Neural cell (in vitro differentiated cells): ENCODE measurements around the gene GSG1L. TPM values are rescaled to one million over a fixed set of nuclear protein-coding genes. Genes with fewer than 3 reads are reported as not detected.

Source experiments
- H2AFZ ChIP-seq: fragments of 200-600, 300-800 bp; sonication (generic), shearing (Covaris generic); 2 replicates; pipeline ENCODE4 v1.6.0; 2014; ENCODE audit warnings: low read depth, mild to moderate bottlenecking, antibody characterized with exemption, low read length, moderate library complexity
- H3F3A ChIP-seq: fragments of 200-600 bp; shearing (Covaris generic); 2 replicates; pipeline ENCODE4 v1.6.1; 2016; ENCODE audit warnings: mild to moderate bottlenecking, moderate library complexity, mixed read lengths, antibody characterized with exemption, low read length; ENCODE audit not compliant: insufficient read depth, poor library complexity, severe bottlenecking
- H3K27ac ChIP-seq: fragments of 200-600, 300-800 bp; sonication (generic), shearing (Covaris generic); 2 replicates; pipeline ENCODE4 v1.5.1; 2014; ENCODE audit warnings: mild to moderate bottlenecking, low read length, moderate library complexity
- H3K27me3 ChIP-seq: fragments of 300-800, 200-600 bp; sonication (generic), shearing (Covaris generic); 2 replicates; pipeline ENCODE4 v1.6.0; 2014; ENCODE audit warnings: mild to moderate bottlenecking, low read depth, low read length, moderate library complexity; ENCODE audit not compliant: insufficient read depth
- H3K36me3 ChIP-seq: fragments of 300-800, 200-600 bp; sonication (generic), shearing (Covaris generic); 2 replicates; pipeline ENCODE4 v1.5.1; 2014; ENCODE audit warnings: mild to moderate bottlenecking, antibody characterized with exemption, low read length, moderate library complexity; ENCODE audit not compliant: insufficient read depth
- H3K4me2 ChIP-seq: fragments of 300-800, 200-600 bp; sonication (generic), shearing (Covaris generic); 2 replicates; pipeline ENCODE4 v1.6.0; 2014; ENCODE audit warnings: mild to moderate bottlenecking, low read length
- H3K4me3 ChIP-seq: fragments of 300-800, 200-600 bp; sonication (generic), shearing (Covaris generic); 2 replicates; pipeline ENCODE4 v1.5.1; 2014; ENCODE audit warnings: mild to moderate bottlenecking, low read length, moderate library complexity
- H3K79me2 ChIP-seq: fragments of 200-600 bp; shearing (Covaris generic); replicated peaks from 2 replicates; pipeline ENCODE4 v1.6.0; 2014; ENCODE audit warnings: mild to moderate bottlenecking, low read length, moderate library complexity; ENCODE audit not compliant: insufficient read depth
- H3K9ac ChIP-seq: fragments of 300-800, 200-600 bp; sonication (generic), shearing (Covaris generic); 2 replicates; pipeline ENCODE4 v1.6.1; 2016; ENCODE audit warnings: mild to moderate bottlenecking, low read length, mixed read lengths
- H3K9me2 ChIP-seq: fragments of 200-600 bp; shearing (Covaris generic); 2 replicates; pipeline ENCODE4 v1.6.1; 2016; ENCODE audit warnings: mild to moderate bottlenecking, low read length, mixed read lengths; ENCODE audit not compliant: insufficient read depth
- H3K9me3 ChIP-seq: fragments of 200-600, 300-800 bp; sonication (generic), shearing (Covaris generic); 2 replicates; pipeline ENCODE4 v1.6.1; 2016; ENCODE audit warnings: mild to moderate bottlenecking, mixed run types, low read length, moderate library complexity, mixed read lengths
- H4K20me1 ChIP-seq: fragments of 200-600 bp; shearing (Covaris generic); 2 replicates; pipeline ENCODE4 v1.6.1; 2016; ENCODE audit warnings: mild to moderate bottlenecking, mixed run types; ENCODE audit not compliant: insufficient read depth
- CTCF ChIP-seq: fragments of 450-650 bp; IDR thresholded peaks from 2 replicates; pipeline ENCODE4 v1.5.1; 2014; ENCODE audit warnings: antibody characterized with exemption, mild to moderate bottlenecking, moderate library complexity; ENCODE audit not compliant: poor library complexity, severe bottlenecking
- EP300 ChIP-seq: fragments of 450-650 bp; conservative IDR thresholded peaks from 2 replicates; pipeline ENCODE4 v1.6.1; 2014; ENCODE audit warnings: antibody characterized with exemption, mild to moderate bottlenecking, moderate library complexity; ENCODE audit not compliant: poor library complexity, severe bottlenecking
- EZH2 ChIP-seq: fragments of 200-600, 300-800 bp; shearing (Covaris generic), sonication (generic); IDR thresholded peaks from 2 replicates; pipeline ENCODE4 v1.6.1; 2014; ENCODE audit warnings: antibody characterized with exemption, low read length, borderline replicate concordance, mild to moderate bottlenecking; ENCODE audit not compliant: insufficient read depth, poor library complexity, severe bottlenecking
- MXI1 ChIP-seq: fragments of 450-650 bp; conservative IDR thresholded peaks from 2 replicates; pipeline ENCODE4 v1.6.1; 2014; ENCODE audit warnings: antibody characterized with exemption, mild to moderate bottlenecking; ENCODE audit not compliant: poor library complexity, severe bottlenecking
- POLR2AphosphoS5 ChIP-seq: IDR thresholded peaks from 2 replicates; pipeline ENCODE4 v1.6.1; 2012
- RAD21 ChIP-seq: fragments of 450-650 bp; conservative IDR thresholded peaks from 2 replicates; pipeline ENCODE4 v1.6.1; 2014; ENCODE audit warnings: antibody characterized with exemption, mild to moderate bottlenecking, moderate library complexity
- REST ChIP-seq: IDR thresholded peaks from 2 replicates; pipeline ENCODE4 v1.6.1; 2012; ENCODE audit warnings: borderline replicate concordance
- SMC3 ChIP-seq: fragments of 450-650 bp; conservative IDR thresholded peaks from 2 replicates; pipeline ENCODE4 v1.6.1; 2014; ENCODE audit warnings: antibody characterized with exemption, mild to moderate bottlenecking, moderate library complexity; ENCODE audit not compliant: poor library complexity
- TAF1 ChIP-seq: IDR thresholded peaks from 2 replicates; pipeline ENCODE4 v1.6.1; 2012; ENCODE audit warnings: low read depth
- polyA plus RNA-seq: library from polyadenylated mRNA; depleted of rRNA; stranded (reverse); fragments of >200 nt; gene quantifications from 2 replicates; pipeline ENCODE4 v1.2.3, GENCODE V29; 2014

The GSG1L gene
- polyA plus RNA-seq, 1 donor from 2014 or later, result 0.85 TPM

- no peak overlapping the region for H3K4me3 ChIP-seq
- no peak overlapping the region for H2AFZ ChIP-seq
- no peaks in the 10 kb centered on the region for H3F3A ChIP-seq
- H4K20me1 ChIP-seq, result no peaks in the 10 kb centered on the region
- TF ChIP-seq CTCF (no peak), EZH2 (no peak), EP300 (no peak), SMC3 (no peak), REST (no peak), MXI1 (no peak), TAF1 (no peak), POLR2AphosphoS5 (no peak)
- H3K9me3 ChIP-seq, result no peaks in the 10 kb centered on the region
- no peaks in the 10 kb centered on the region for H3K79me2 ChIP-seq
- no peaks in the 10 kb centered on the region for H3K27me3 ChIP-seq
- H3K9ac ChIP-seq, result no peak overlapping the region
- H3K4me2 ChIP-seq, result no peak overlapping the region
- H3K9me2 ChIP-seq, result no peaks in the 10 kb centered on the region
- no peaks in the 10 kb centered on the region for H3K36me3 ChIP-seq
- no peak overlapping the region for H3K27ac ChIP-seq
Measured at GRCh38 chr16:28087140-28087660, 23.7 kb upstream of the GSG1L start.

- no peaks in the 10 kb centered on the region for H3K9me3 ChIP-seq
- no peak overlapping the region for H2AFZ ChIP-seq
- H3K4me2 ChIP-seq, result no peak overlapping the region
- no peaks in the 10 kb centered on the region for H3K27me3 ChIP-seq
- H3K9me2 ChIP-seq, result no peaks in the 10 kb centered on the region
- H3K4me3 ChIP-seq, result no peak overlapping the region
- no peaks in the 10 kb centered on the region for H3K36me3 ChIP-seq
- H3F3A ChIP-seq, result no peaks in the 10 kb centered on the region
- no peaks in the 10 kb centered on the region for H4K20me1 ChIP-seq
- TF ChIP-seq SMC3 (no peak), POLR2AphosphoS5 (no peak), TAF1 (no peak), RAD21 (no peak), CTCF (no peak), EZH2 (no peak), EP300 (no peak), REST (no peak), MXI1 (no peak)
- no peak overlapping the region for H3K27ac ChIP-seq
- no peaks in the 10 kb centered on the region for H3K79me2 ChIP-seq
- H3K9ac ChIP-seq, result no peak overlapping the region
Measured at GRCh38 chr16:28086186-28087139, 22.9 kb upstream of the GSG1L start.
